PFSK-1 (cell line): Measurements from ENCODE around the gene MAP7D2.

Experiments used
- FOXP2 ChIP-seq: optimal IDR thresholded peaks from 2 replicates; pipeline ENCODE3; 2011; ENCODE audit warnings: borderline replicate concordance, control low read depth, inconsistent platforms; ENCODE audit not compliant: insufficient read depth; ENCODE audit errors: extremely low read length, extremely low read depth
- POLR2AphosphoS5 ChIP-seq: IDR thresholded peaks from 2 replicates; pipeline ENCODE4 v1.6.1; 2012; ENCODE audit warnings: low read depth, mild to moderate bottlenecking, control low read depth, low read length, moderate library complexity
- SIN3A ChIP-seq: IDR thresholded peaks from 2 replicates; pipeline ENCODE4 v1.6.1; 2012; ENCODE audit warnings: mild to moderate bottlenecking, low read length, moderate library complexity, borderline replicate concordance; ENCODE audit not compliant: insufficient read depth
- TAF1 ChIP-seq: IDR thresholded peaks from 2 replicates; pipeline ENCODE4 v1.6.1; 2012; ENCODE audit warnings: low read length, control low read depth, borderline replicate concordance; ENCODE audit not compliant: insufficient read depth
- TF ChIP-seq, protein P1 (sequence below), 2 experiments: IDR thresholded peaks; 2 replicates each; pipeline versions ENCODE4 v1.6.1 to v1.8.0; 2011 to 2012; ENCODE audit warnings: low read depth in 2 of 2, low read length in 2 of 2, control low read depth in 1 of 2, inconsistent platforms in 1 of 2, mild to moderate bottlenecking in 1 of 2, moderate library complexity in 1 of 2; ENCODE audit not compliant: insufficient read depth in 1 of 2

- TF ChIP-seq TAF1 (no peak), POLR2AphosphoS5 (no peak), SIN3A (no peak), FOXP2 (no peak)
- TF ChIP-seq, protein P1, sequence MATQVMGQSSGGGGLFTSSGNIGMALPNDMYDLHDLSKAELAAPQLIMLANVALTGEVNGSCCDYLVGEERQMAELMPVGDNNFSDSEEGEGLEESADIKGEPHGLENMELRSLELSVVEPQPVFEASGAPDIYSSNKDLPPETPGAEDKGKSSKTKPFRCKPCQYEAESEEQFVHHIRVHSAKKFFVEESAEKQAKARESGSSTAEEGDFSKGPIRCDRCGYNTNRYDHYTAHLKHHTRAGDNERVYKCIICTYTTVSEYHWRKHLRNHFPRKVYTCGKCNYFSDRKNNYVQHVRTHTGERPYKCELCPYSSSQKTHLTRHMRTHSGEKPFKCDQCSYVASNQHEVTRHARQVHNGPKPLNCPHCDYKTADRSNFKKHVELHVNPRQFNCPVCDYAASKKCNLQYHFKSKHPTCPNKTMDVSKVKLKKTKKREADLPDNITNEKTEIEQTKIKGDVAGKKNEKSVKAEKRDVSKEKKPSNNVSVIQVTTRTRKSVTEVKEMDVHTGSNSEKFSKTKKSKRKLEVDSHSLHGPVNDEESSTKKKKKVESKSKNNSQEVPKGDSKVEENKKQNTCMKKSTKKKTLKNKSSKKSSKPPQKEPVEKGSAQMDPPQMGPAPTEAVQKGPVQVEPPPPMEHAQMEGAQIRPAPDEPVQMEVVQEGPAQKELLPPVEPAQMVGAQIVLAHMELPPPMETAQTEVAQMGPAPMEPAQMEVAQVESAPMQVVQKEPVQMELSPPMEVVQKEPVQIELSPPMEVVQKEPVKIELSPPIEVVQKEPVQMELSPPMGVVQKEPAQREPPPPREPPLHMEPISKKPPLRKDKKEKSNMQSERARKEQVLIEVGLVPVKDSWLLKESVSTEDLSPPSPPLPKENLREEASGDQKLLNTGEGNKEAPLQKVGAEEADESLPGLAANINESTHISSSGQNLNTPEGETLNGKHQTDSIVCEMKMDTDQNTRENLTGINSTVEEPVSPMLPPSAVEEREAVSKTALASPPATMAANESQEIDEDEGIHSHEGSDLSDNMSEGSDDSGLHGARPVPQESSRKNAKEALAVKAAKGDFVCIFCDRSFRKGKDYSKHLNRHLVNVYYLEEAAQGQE (IDR thresholded peaks at IDR 0.05; ENCODE audit: insufficient read depth in 1 of 2, low read depth in 2 of 2, low read length in 2 of 2): no peak
These were observed 100.1 kb downstream of the MAP7D2 start for GRCh38 chrX:20016616-20016945.
